Measurements from ENCODE around the gene RBL2. TPM values are rescaled to one million over a fixed set of nuclear protein-coding genes. Genes with fewer than 3 reads are reported as not detected.

Gene RBL2
- total and polyA plus RNA-seq, 2 of the 13 experiments (the other 11 are each of a cell fraction or from before 2014, with no cell fraction given): 41.2 to 60.9 TPM

DNA sequence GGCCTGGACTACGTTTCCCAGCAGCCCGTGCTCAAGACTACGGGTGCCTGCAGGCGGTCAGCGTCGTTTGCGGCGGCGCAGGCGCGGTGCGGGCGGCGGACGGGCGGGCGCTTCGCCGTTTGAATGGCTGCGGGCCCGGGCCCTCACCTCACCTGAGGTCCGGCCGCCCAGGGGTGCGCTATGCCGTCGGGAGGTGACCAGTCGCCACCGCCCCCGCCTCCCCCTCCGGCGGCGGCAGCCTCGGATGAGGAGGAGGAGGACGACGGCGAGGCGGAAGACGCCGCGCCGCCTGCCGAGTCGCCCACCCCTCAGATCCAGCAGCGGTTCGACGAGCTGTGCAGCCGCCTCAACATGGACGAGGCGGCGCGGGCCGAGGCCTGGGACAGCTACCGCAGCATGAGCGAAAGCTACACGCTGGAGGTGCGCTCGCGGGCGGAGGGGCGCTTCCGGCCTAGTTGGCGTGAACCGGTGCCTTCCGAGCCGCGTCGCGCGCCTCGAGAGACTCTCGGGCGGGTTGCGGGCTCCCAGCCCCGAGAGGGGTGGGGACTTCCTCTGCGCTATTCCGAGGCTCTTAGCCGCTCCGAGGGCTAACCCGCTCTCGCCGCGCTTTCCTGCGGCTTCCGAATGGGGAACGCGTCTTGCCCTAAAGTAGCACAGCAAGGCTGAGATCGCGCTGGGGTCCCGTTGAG is at the start of gene RBL2 (continued):
- TF ChIP-seq KIAA2018 (CRISPR knock-in tag; IDR thresholded peaks at IDR 0.05; ENCODE audit: borderline replicate concordance): 0 out of 2 replicates have a peak, but pooled peaks have one; percentile 69
- no peak for TF ChIP-seq KAT2B (IDR thresholded peaks at IDR 0.05; ENCODE audit: borderline replicate concordance, low read depth, low read length)
- TF ChIP-seq ZNF616 (CRISPR knock-in tag; IDR thresholded peaks at IDR 0.05; ENCODE audit: low read depth): peak; percentile 33; the same call in 1 of the 2 replicates
- TF ChIP-seq, protein P1, sequence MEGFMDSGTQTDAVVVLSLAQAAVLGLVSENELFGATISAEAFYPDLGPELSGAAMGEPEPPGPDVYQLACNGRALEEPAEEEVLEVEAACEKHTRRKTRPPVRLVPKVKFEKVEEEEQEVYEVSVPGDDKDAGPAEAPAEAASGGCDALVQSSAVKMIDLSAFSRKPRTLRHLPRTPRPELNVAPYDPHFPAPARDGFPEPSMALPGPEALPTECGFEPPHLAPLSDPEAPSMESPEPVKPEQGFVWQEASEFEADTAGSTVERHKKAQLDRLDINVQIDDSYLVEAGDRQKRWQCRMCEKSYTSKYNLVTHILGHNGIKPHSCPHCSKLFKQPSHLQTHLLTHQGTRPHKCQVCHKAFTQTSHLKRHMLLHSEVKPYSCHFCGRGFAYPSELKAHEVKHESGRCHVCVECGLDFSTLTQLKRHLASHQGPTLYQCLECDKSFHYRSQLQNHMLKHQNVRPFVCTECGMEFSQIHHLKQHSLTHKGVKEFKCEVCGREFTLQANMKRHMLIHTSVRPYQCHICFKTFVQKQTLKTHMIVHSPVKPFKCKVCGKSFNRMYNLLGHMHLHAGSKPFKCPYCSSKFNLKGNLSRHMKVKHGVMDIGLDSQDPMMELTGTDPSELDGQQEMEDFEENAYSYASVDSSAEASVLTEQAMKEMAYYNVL (CRISPR knock-in tag; IDR thresholded peaks at IDR 0.05; ENCODE audit: borderline replicate concordance): peak; percentile 32; the same call in 1 of the 2 replicates
- peak; percentile 10; the same call in 1 of the 2 replicates for TF ChIP-seq GABPA (IDR thresholded peaks at IDR 0.05; ENCODE audit: low read depth, low read length)
- no peak; the same call in none of the 2 replicates for TF ChIP-seq GABPA (CRISPR knock-in tag; IDR thresholded peaks at IDR 0.05; ENCODE audit: low read depth)
- no peak; the same call in 1 of the 2 replicates for TF ChIP-seq FOXJ3 (CRISPR knock-in tag; IDR thresholded peaks at IDR 0.05; ENCODE audit: borderline replicate concordance)
- TF ChIP-seq HMGXB3 (CRISPR knock-in tag; IDR thresholded peaks at IDR 0.05; ENCODE audit: borderline replicate concordance): peak; percentile 64; the same call in 1 of the 2 replicates
- peak; percentile 51; the same call in 1 of the 2 replicates for TF ChIP-seq ISL2 (CRISPR knock-in tag; IDR thresholded peaks at IDR 0.05)
- TF ChIP-seq, protein P2, sequence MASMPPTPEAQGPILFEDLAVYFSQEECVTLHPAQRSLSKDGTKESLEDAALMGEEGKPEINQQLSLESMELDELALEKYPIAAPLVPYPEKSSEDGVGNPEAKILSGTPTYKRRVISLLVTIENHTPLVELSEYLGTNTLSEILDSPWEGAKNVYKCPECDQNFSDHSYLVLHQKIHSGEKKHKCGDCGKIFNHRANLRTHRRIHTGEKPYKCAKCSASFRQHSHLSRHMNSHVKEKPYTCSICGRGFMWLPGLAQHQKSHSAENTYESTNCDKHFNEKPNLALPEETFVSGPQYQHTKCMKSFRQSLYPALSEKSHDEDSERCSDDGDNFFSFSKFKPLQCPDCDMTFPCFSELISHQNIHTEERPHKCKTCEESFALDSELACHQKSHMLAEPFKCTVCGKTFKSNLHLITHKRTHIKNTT (CRISPR knock-in tag; IDR thresholded peaks at IDR 0.05): no peak
- TF ChIP-seq PHF5A (CRISPR knock-in tag; IDR thresholded peaks at IDR 0.05; ENCODE audit: low read depth, unreplicated experiment): no peak

All from HepG2 (cell line).